Measurements from ENCODE around the gene SLCO1A2.
"Not testable (repeated sequence)": the region's sequence is repeated elsewhere in the genome, so short reads cannot be mapped to it uniquely, and the experiment has no call there.

SLCO1A2 gene

DNA sequence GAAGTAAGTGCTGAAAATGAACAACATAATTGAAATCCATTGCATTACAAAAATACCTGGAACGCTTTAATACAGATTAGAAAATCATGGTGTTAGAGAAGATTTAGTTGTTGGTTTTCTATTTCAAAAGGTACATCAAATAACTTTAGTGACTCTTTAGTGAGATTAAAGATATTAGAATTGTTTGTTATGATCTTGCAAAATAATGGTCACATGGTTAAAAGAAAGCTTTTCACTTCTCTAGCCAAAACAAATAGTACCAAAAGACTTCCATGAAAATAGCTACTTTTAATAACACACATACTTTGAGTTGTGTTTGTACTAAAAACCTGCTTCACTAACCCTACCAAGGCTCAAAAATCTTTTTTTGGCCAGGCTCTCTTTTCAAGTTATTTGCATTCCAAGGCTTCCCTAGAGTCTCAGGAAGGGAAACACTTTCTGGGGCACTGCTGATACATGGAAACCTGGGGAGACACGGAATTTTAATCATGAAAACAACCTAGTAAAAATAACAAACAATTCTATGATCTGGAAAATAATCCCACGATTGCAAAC, at the start of gene SLCO1A2:
SLCO1A2 (minus strand) TSS at position 147 of the 555 bp plus-strand sequence. CDS start 270 bp downstream, outside the sequence.
- no peak for DNase-seq

DNA sequence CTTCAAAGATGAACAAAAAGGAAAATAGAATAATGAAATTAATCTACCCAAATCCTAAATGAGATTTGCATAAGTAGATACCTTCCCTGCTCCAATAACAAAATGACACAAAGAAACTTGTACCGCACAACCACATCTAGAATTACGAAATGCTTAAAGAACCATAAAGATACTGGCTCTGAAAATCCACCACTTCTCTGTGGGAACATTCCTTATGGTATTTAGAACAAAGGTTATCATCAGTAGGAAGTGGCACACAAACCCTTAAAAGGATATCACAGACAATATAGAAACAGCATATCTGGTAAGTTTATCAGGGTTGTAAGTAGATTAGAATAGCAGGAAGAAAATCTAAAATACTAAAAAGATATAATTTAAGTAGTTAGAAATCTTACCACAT, 49.5 kb upstream of the SLCO1A2 start:
- no peak for DNase-seq

DNA sequence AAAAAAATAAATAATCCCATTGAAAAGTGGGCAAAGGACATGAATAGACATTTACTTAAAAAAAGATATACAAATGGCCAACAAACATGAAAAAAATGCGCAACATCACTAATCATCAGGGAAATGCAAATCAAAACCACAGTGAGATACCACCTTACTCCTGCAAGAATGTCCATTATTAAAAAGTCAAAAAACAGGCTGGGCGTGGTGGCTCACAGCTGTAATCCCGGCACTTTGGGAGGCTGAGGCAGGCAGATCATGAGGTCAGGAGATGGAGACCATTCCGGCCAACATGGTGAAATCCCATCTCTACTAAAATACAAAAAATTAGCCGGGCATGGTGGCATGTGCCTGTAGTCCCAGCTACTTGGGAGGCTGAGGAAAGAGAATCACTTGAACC, 46.6 kb upstream of the SLCO1A2 start:
- DNase-seq = not testable (repeated sequence)

- no peak for DNase-seq
These were observed 44.5 kb upstream of the SLCO1A2 start for GRCh38 chr12:21379218-21379617.

DNA sequence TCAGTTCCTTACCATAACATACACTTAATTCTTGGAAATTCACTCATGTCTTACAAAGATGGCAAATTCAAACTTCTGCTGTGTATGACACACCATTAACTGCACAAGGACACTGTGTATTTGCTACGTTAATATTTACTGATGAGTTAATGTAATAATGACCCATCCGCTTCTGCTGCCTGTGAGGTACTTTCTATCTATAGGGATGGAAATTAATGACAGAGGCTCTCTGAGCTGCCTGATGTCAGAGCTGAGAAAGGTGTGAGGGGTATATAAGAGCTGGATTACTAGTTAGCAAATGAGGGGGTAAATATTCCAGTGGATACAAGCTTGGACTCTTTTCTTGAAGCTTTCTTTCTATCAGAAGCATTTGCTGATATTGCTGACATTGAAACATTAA, 37.9 kb upstream of the SLCO1A2 start, which contains the start of gene IAPP:
IAPP (plus strand) TSS at position 301 of the 400 bp plus-strand sequence. CDS start 450 bp downstream, outside the sequence.
- no peak for DNase-seq

DNA sequence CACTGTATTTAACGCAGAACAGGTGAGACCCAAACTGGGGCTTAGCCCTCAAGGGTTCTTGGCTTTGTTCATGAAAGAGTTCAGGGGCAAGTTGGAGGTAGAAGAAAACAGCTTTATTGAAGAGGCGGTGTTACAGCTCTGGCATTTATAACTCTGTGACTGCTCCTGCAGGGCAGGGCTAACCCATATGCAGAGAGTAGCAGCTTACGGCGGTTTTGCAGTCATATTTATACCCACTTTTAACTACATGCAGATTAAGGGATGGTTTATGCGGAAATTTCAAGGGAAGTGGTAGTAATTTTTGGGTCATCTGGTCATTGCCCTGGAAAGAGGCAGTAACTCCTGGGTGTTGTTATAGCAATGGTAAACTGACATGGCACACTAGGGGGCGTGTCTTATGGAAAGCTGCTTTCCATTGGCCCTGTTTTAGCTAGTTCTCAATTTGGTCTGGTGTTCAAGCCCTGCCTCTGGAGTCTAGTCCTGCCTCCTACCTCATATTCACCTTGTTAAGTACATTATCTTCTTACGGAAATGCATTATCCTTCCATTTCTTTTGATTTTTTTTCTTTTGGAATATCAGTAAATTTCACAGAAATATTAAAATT, 36.2 kb upstream of the SLCO1A2 start:
- no peak for DNase-seq

GRCh38 chr12:21369141-21369980, 34.6 kb upstream of the SLCO1A2 start:
- no peak for DNase-seq

DNA sequence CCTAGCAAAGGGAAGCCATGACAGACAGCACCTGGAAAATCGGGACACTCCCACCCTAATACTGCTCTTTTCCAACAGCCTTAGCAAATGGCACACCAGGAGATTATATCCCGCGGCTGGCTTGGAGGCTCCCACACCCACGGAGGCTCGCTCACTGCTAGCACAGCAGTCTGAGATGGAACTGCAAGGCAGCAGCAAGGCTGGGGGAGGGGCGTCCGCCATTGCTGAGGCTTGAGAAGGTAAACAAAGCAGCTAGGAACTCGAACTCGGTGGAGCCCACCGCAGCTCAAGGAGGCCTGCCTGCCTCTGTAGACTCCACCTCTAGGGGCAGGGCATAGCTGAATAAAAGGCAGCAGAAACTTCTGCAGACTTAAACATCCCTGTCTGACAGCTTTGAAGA, 25.9 kb upstream of the SLCO1A2 start:
- not testable (repeated sequence) for DNase-seq

- no peak for DNase-seq
These were observed 19.9 kb upstream of the SLCO1A2 start for GRCh38 chr12:21354641-21355040.

DNA sequence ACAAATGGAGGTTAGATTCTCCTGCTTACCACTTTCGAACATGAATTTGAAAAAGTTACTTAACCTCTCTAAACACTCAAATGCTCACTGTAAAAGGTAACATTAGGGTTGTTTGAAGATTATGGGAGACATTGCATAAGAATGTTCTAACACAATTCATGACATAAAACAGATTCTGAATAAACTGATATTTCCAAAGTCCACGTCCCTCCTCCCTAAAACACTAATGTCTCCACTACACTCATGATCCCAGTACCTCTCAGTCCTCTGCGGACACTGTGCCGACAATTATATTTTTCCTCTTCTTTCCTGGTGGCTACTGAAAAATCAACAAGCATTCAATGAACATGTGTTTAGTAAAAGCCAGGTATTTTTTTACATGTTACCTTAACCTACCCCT, 19.2 kb upstream of the SLCO1A2 start:
- DNase-seq = no peak

DNA sequence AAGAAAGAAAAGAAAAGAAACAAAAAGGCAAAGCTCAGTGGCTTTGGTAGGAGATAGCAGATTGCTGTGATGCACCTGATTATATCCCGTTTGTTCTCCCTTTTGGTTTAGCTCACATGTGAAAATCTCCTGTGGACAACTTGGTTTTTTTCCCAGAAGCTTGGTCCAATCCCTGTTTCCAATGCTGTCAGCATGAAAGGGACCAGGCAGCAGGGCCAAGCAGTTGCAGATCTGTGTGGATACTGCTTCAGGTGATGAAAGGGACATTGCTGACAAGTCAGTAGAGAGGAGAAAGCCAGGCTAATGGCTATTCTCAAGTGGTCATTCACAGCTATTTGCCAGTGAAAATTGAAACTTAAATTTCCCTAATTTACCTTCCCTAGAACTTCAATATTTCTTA, 18.8 kb upstream of the SLCO1A2 start:
- DNase-seq = no peak

DNA sequence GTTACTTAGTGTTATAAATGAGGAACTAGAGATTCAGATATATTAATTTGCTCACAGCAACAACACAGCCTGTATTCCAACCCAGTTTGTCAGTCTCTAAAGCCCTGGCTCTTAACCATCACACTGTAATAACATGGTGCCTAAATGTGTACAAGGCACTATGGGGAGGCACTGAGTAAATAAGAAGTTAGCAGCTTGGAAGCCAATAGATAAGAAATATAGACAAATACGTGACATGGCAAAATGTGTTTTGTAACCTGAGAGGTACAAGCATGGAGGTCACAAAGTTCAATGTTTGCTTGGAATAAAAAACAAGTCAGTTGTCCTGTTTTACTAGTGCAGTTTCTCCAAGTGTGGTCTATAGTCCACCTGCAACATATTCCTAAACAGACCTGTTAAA, 16.3 kb upstream of the SLCO1A2 start:
- no peak for DNase-seq

- no peak for DNase-seq
These were observed 12.0 kb upstream of the SLCO1A2 start for GRCh38 chr12:21346542-21347205.

DNA sequence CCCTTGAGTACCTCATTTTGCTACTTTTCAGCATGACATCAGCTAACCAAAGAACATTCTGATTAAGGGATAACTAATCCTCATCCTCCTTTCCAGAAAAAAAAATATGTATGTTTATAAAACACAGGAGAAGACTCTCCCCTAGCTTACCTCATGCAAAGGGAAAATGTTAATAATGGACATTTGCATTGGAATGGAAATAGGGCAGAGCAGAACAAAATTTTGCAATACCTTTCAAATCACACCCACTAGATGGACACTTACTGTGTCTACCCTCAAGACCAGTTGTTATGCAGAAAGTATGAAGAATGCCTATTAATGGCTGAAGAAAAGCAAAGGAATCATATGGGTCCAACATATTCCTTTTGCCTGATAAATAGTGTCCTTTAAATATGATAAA, 8.9 kb upstream of the SLCO1A2 start:
- DNase-seq = no peak

DNA sequence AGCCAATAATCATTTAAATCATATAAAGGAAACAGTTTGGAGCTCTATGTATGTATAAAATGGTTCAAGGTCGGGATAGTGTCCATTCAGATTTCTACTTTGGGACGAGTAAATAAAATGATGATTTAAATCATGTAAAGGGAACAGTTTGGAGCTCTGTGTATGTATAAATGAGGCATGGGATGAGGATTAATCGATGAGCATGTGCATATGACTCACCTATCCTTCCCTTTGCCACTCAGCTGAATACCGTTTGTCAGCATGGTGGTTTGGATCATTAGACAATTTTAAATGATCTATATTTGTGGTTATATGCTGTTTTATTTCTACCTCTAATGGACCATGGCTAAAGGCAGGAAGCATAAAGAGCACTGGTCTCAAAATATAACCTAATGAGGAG, 7.1 kb upstream of the SLCO1A2 start:
- no peak for DNase-seq

DNA sequence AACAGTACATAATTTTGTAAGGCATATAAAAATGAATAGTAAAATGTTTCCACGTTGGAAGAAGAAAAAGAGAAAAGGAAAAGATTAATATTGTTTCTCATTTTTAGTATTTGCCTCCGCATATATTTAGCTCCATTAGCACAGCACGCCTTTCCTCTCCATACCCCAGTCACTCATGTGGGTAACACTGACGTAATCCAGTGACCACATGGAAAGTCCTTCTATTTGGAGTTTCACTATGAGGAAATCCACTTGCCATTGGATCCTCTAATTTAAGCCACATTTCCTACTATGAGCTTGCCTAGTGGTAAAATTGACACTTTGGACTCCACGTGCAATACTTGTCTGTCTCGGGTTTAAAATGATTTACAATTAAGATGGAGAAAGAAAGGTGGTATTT, 5.7 kb upstream of the SLCO1A2 start:
- DNase-seq = no peak

- no peak for DNase-seq
These were observed 5.2 kb upstream of the SLCO1A2 start for GRCh38 chr12:21339921-21340320.

GRCh38 chr12:21337959-21338744, 3.4 kb upstream of the SLCO1A2 start:
- DNase-seq = no peak

GRCh38 chr12:21337453-21337852, 2.7 kb upstream of the SLCO1A2 start:
- DNase-seq = no peak

DNA sequence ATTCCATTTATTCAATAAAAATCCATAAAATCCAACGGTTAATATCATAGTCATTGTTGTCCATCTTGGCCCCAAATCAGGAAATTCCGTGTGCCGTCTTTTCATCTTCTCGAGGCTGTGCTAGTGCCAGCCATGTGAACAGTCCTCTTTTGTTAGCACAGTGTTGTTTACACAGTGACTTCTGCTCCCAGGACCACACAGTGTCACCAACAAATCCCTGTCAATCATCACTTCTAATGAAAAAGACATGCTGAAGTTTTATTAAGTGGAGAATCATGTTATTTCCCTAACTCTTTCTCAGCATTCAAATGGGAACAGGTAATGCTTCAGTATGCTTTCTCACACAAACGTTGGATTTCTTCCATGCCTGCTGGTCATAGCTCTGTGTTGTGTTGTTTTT, 1.9 kb upstream of the SLCO1A2 start:
- DNase-seq = no peak

DNA sequence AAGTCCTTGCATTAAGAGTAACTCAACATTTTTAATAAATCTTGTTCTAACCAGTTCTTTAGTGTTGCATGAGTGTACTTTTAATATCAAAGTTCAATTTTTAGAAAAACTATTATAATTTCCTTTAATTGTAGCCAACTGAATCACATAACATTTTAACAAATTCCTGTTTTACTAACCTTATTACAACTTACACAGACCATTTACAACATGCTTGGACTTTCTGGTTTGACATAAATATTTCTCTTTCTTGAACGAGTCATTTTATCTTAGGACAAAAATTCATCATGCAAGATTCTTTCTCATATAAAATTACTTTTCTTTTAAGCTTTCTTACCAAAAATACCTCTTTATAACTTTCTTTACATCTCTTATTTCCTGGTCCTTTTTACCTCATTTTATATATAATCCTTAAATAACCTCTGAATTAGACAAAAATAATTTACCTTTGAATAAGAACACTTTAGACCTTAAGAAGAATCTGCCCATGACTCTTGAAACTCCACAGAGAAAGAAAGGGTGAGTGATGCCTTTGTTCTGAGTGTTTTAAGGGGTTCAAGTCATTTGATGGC, 3.9 kb downstream of the SLCO1A2 start:
- DNase-seq = no peak

GRCh38 chr12:21328578-21328977, 6.1 kb downstream of the SLCO1A2 start:
- DNase-seq = no peak

All from cortex of kidney (tissue), 1 donor.